Liver (tissue), 9 donors: ENCODE measurements around the gene CDC42BPA. TPM values are rescaled to one million over a fixed set of nuclear protein-coding genes. Genes with fewer than 3 reads are reported as not detected.

Source experiments
- DNase-seq: peaks from one replicate; pipeline ENCODE4 v3.0.0-alpha.2; 2017; ENCODE audit warnings: low spot score
- H3K27ac ChIP-seq, 2 donors: one replicate each; pipeline ENCODE4 v1.7.0; 2013; ENCODE audit warnings: inconsistent platforms in 2 of 2, low read length in 2 of 2, control low read depth in 1 of 2, low read depth in 1 of 2, mild to moderate bottlenecking in 1 of 2
- H3K27me3 ChIP-seq, 4 donors: one replicate each; pipeline versions ENCODE4 v1.6.1 to v1.7.0; 2013; ENCODE audit warnings: low read length in 3 of 4, inconsistent platforms in 1 of 4, mild to moderate bottlenecking in 1 of 4, moderate library complexity in 1 of 4; ENCODE audit not compliant: control insufficient read depth in 4 of 4, insufficient read depth in 4 of 4
- H3K36me3 ChIP-seq, 4 donors: one replicate each; pipeline versions ENCODE4 v1.6.1 to v1.7.0; 2013; ENCODE audit warnings: low read length in 3 of 4, mild to moderate bottlenecking in 3 of 4, low read depth in 1 of 4, moderate library complexity in 1 of 4; ENCODE audit not compliant: control insufficient read depth in 4 of 4, insufficient read depth in 3 of 4
- H3K4me1 ChIP-seq, 4 donors: one replicate each; pipeline versions ENCODE4 v1.6.1 to v1.7.0; 2013; ENCODE audit warnings: low read length in 3 of 4, mild to moderate bottlenecking in 3 of 4, moderate library complexity in 1 of 4; ENCODE audit not compliant: control insufficient read depth in 4 of 4, insufficient read depth in 4 of 4
- H3K4me3 ChIP-seq, 3 donors: one replicate each; pipeline versions ENCODE4 v1.6.1 to v1.7.0; 2013; ENCODE audit warnings: low read length in 3 of 3, control low read depth in 1 of 3, low read depth in 1 of 3, mild to moderate bottlenecking in 1 of 3
- H3K9ac ChIP-seq, 2 donors: one replicate each; pipeline ENCODE4 v1.7.0; 2013; ENCODE audit warnings: low read length in 2 of 2, mild to moderate bottlenecking in 2 of 2, moderate library complexity in 2 of 2, control low read depth in 1 of 2, low read depth in 1 of 2
- H3K9me3 ChIP-seq, 4 donors: one replicate each; pipeline versions ENCODE4 v1.6.1 to v1.7.0; 2013; ENCODE audit warnings: low read length in 3 of 4; ENCODE audit not compliant: control insufficient read depth in 4 of 4
- CTCF ChIP-seq: fragments of 150-350 bp; IDR thresholded peaks from 2 replicates; pipeline ENCODE4 v1.5.1; 2017; ENCODE audit warnings: improper control_type of control experiment, low read depth, low read length; ENCODE audit not compliant: missing input control
- HNF4A ChIP-seq, 2 donors: conservative IDR thresholded peaks; 2 replicates each; pipeline ENCODE4 v1.6.1; 2016; ENCODE audit warnings: antibody characterized with exemption in 2 of 2, mild to moderate bottlenecking in 2 of 2
- HNF4G ChIP-seq: IDR thresholded peaks from 2 replicates; pipeline ENCODE4 v1.6.1; 2016; ENCODE audit warnings: antibody characterized with exemption
- JUND ChIP-seq, 2 donors: IDR thresholded peaks; 2 replicates each; pipeline ENCODE4 v1.6.1; 2016; ENCODE audit warnings: antibody characterized with exemption in 2 of 2
- NR2F2 ChIP-seq: IDR thresholded peaks from 2 replicates; pipeline ENCODE4 v1.6.1; 2016; ENCODE audit warnings: antibody characterized with exemption
- RAD21 ChIP-seq, 2 donors: IDR thresholded peaks; 2 replicates each; pipeline ENCODE4 v1.6.1; 2016; ENCODE audit warnings: antibody characterized with exemption in 2 of 2, mild to moderate bottlenecking in 2 of 2
- REST ChIP-seq: IDR thresholded peaks from 2 replicates; pipeline ENCODE4 v1.6.1; 2016; ENCODE audit warnings: antibody characterized with exemption, mild to moderate bottlenecking
- RXRA ChIP-seq, 2 donors: IDR thresholded peaks; 2 replicates each; pipeline ENCODE4 v1.6.1; 2017 to 2018; ENCODE audit warnings: antibody characterized with exemption in 2 of 2, mild to moderate bottlenecking in 1 of 2
- SP1 ChIP-seq: IDR thresholded peaks from 2 replicates; pipeline ENCODE4 v1.6.1; 2018; ENCODE audit warnings: antibody characterized with exemption, mild to moderate bottlenecking
- TAF1 ChIP-seq: conservative IDR thresholded peaks from 2 replicates; pipeline ENCODE4 v1.6.1; 2016; ENCODE audit warnings: antibody characterized with exemption, mild to moderate bottlenecking
- YY1 ChIP-seq: IDR thresholded peaks from 2 replicates; pipeline ENCODE4 v1.6.1; 2016; ENCODE audit warnings: antibody characterized with exemption, mild to moderate bottlenecking
- WGBS: extraction: QIAGEN DNeasy Blood & Tissue Kit; methylation state at CpG from one replicate; pipeline ENCODE4 v1.1.7; 2013; 5-methylcytosine and 5-hydroxymethylcytosine counted together
- polyA plus RNA-seq, 2 donors: library from polyadenylated mRNA; stranded (reverse) in 1 of 2; unstranded in 1 of 2; fragments of 200-250 nt in 1 of 2; fragments of >200 nt in 1 of 2; fragmentation: Nextera tagmentation in 1 of 2; extraction: Ambion mirVana in 1 of 2; gene quantifications; one replicate each; pipeline versions ENCODE4 v1.2.1 to v1.2.3, GENCODE V29; 2013 to 2015
- total RNA-seq, 2 donors: library from RNA; depleted of rRNA; stranded (reverse); fragments of >200 nt; gene quantifications; one replicate each; pipeline ENCODE4 v1.2.3, GENCODE V29; 2014
- TF ChIP-seq, protein P1 (sequence below): IDR thresholded peaks from 2 replicates; pipeline ENCODE4 v1.6.1; 2016; ENCODE audit warnings: antibody characterized with exemption
- donor health status: healthy.
- donor health status: healthy.
- donor health status: healthy.
- donor health status: healthy.
- donor health status: healthy.

Gene CDC42BPA
- total and polyA plus RNA-seq, 4 donors: 5.8 to 39.9 (median 24.3) TPM

DNA sequence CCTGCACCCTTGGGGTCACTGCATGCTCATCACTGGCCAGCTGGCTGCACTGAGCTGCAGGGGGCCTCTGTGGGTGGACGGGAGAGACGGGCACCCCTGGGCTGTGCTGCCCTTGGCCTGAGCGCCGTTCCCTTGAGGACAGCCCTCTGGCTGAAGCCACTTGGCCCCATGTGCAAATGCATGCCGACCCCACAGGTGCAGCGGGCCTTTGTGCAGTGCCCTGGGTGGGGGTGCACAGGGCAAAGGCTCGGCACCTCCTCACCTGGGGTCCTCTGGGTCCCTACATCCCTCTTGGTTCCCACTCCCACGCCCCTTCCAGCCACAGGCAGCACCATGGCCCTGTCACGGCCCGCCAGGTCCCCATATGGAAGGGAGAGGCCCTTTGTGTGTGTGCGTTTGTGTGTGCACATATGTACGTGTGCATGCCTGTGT lies 336.9 kb downstream of the CDC42BPA start (continued):
- TF ChIP-seq REST (no peak), RAD21 (IDR thresholded peaks at IDR 0.05) (no peak)

- TF ChIP-seq NR2F2 (peak; percentile 76), CTCF (no peak), HNF4G (no peak), SP1 (peak; percentile 56), RXRA (IDR thresholded peaks at IDR 0.05) (peak; percentile 78 to 80), YY1 (no peak), RAD21 (IDR thresholded peaks at IDR 0.05) (peak in 1 of 2 donors; percentile 65), TAF1 (no peak), HNF4A (conservative IDR thresholded peaks at IDR 0.05) (peak; percentile 85 to 87), JUND (IDR thresholded peaks at IDR 0.05) (no peak), REST (no peak)
- TF ChIP-seq, protein P1, sequence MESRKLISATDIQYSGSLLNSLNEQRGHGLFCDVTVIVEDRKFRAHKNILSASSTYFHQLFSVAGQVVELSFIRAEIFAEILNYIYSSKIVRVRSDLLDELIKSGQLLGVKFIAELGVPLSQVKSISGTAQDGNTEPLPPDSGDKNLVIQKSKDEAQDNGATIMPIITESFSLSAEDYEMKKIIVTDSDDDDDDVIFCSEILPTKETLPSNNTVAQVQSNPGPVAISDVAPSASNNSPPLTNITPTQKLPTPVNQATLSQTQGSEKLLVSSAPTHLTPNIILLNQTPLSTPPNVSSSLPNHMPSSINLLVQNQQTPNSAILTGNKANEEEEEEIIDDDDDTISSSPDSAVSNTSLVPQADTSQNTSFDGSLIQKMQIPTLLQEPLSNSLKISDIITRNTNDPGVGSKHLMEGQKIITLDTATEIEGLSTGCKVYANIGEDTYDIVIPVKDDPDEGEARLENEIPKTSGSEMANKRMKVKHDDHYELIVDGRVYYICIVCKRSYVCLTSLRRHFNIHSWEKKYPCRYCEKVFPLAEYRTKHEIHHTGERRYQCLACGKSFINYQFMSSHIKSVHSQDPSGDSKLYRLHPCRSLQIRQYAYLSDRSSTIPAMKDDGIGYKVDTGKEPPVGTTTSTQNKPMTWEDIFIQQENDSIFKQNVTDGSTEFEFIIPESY: no peak
- H3K9me3 ChIP-seq: no peaks in the 10 kb centered on the region
- 48% methylated on average over 26 of the region's 26 CpGs for WGBS
- no peaks in the 10 kb centered on the region for H3K27me3 ChIP-seq
- no peak overlapping the region for H3K9ac ChIP-seq
- H3K4me3 ChIP-seq: no peak overlapping the region
- peaks cover 13 to 43% (median 18%) of the 10 kb centered on the region in 4 donors for H3K36me3 ChIP-seq
- DNase-seq: peak; percentile 25
- H3K4me1 ChIP-seq: peaks cover 15 to 41% (median 31%) of the 10 kb centered on the region in 4 donors
- peak overlapping the region; percentile 3 to 11 for H3K27ac ChIP-seq
These were observed 337.5 kb downstream of the CDC42BPA start for GRCh38 chr1:226980565-226981385.
